Left ventricle myocardium superior (tissue), 1 donor: ENCODE results near the gene RPS4Y2. TPM values are rescaled to one million over a fixed set of nuclear protein-coding genes. Genes with fewer than 3 reads are reported as not detected.

Experiments
- ATAC-seq: fragments of 200-7000 bp; cut with Tn5 transposase; one replicate; pipeline ENCODE4 v1.9.1; 2020; ENCODE audit warnings: mild to moderate bottlenecking, moderate library complexity
- DNase-seq: peaks from one replicate; pipeline ENCODE4 v3.0.0-alpha.2; 2020
- intact Hi-C: fragments of 100-400 bp; cut with micrococcal nuclease; formaldehyde crosslinking; loops from one replicate; pipeline ENCODE4 v1.11.0; 2022
- long read RNA-seq: library from polyadenylated mRNA; unstranded; transcript quantifications from one replicate; pipeline ENCODE4 v2.0.0, GENCODE V29; 2021
- total RNA-seq: library from RNA; stranded (reverse); fragmentation: NEBNext Ultra II Directional; extraction: Animal tissue kit (Norgen Biotek cat#: 25700); gene quantifications from one replicate; pipeline ENCODE4 v1.2.1, GENCODE V29; 2021
- donor health status: DM: no; HTN: yes; CAD: no; lungs with severe emphysema.

Gene RPS4Y2
- total RNA-seq: not detected
- long read RNA-seq: 0 reads

- intact Hi-C loops: no loop called here
Measured at GRCh38 chrY:20755808-20756207, at the start of gene RPS4Y2. TSS of gene RPS4Y2 (plus strand) at chrY:20756108. CDS start at chrY:20756164, 56 bp downstream.

GRCh38 chrY:20714391-20714790 lies 41.5 kb upstream of the RPS4Y2 start:
- intact Hi-C loops: no loop called here
- no peak for ATAC-seq
- DNase-seq: no peak

More at GRCh38 chrY:20755808-20756207, at the start of gene RPS4Y2:
- no peak for ATAC-seq
- no peak for DNase-seq

GRCh38 chrY:20726184-20726907 lies 29.6 kb upstream of the RPS4Y2 start:
- intact Hi-C loops: no loop called here
- ATAC-seq (no peak), DNase-seq (no peak)

GRCh38 chrY:20735200-20735599 lies 20.7 kb upstream of the RPS4Y2 start:
- intact Hi-C loops: no loop called here
- no peak for ATAC-seq
- no peak for DNase-seq

- intact Hi-C loops: loop anchor here (10.0 kb wide), 1 partner anchor 185 kb away; no protein-coding TSS in a partner anchor
- DNase-seq (no peak), ATAC-seq (no peak)
Measured at GRCh38 chrY:20739806-20740205, 16.1 kb upstream of the RPS4Y2 start.

- peak; percentile 50 for DNase-seq
- intact Hi-C loops: loop anchor here (10.0 kb wide), 1 partner anchor 186 kb away; no protein-coding TSS in a partner anchor
- ATAC-seq: peak; percentile 70
Measured at GRCh38 chrY:20740609-20741008, 15.3 kb upstream of the RPS4Y2 start.

- DNase-seq: no peak
- intact Hi-C loops: loop anchor here (10.0 kb wide), 1 partner anchor 190 kb away; no protein-coding TSS in a partner anchor
- no peak for ATAC-seq
Measured at GRCh38 chrY:20745060-20745459, 10.8 kb upstream of the RPS4Y2 start.

GRCh38 chrY:20746919-20747318 lies 9.0 kb upstream of the RPS4Y2 start:
- intact Hi-C loops: loop anchor here (10.0 kb wide), 1 partner anchor 192 kb away; no protein-coding TSS in a partner anchor
- ATAC-seq (no peak), DNase-seq (no peak)

GRCh38 chrY:20763869-20764268 lies 8.0 kb downstream of the RPS4Y2 start:
- ATAC-seq (no peak), DNase-seq (no peak)
- intact Hi-C loops: no loop called here

- ATAC-seq (no peak), DNase-seq (no peak)
- intact Hi-C loops: no loop called here
Measured at GRCh38 chrY:20765117-20765516, 9.2 kb downstream of the RPS4Y2 start.

GRCh38 chrY:20770755-20771154 lies 14.8 kb downstream of the RPS4Y2 start:
- no peak for DNase-seq
- intact Hi-C loops: no loop called here
- ATAC-seq: no peak

GRCh38 chrY:20776104-20776503 lies 20.2 kb downstream of the RPS4Y2 start:
- no peak for ATAC-seq
- DNase-seq: no peak
- intact Hi-C loops: no loop called here

GRCh38 chrY:20780104-20780654 lies 24.3 kb downstream of the RPS4Y2 start:
- intact Hi-C loops: no loop called here
- DNase-seq (no peak), ATAC-seq (peak; percentile 91)

GRCh38 chrY:20780776-20781175 lies 24.9 kb downstream of the RPS4Y2 start:
- DNase-seq (no peak), ATAC-seq (no peak)
- intact Hi-C loops: no loop called here

- DNase-seq (no peak), ATAC-seq (no peak)
- intact Hi-C loops: no loop called here
Measured at GRCh38 chrY:20781408-20781807, 25.5 kb downstream of the RPS4Y2 start.

GRCh38 chrY:20784965-20785364 lies 29.1 kb downstream of the RPS4Y2 start:
- ATAC-seq (no peak), DNase-seq (no peak)
- intact Hi-C loops: no loop called here

GRCh38 chrY:20787076-20787475 lies 31.2 kb downstream of the RPS4Y2 start:
- intact Hi-C loops: no loop called here
- DNase-seq: no peak
- no peak for ATAC-seq

- intact Hi-C loops: no loop called here
- no peak for ATAC-seq
- no peak for DNase-seq
Measured at GRCh38 chrY:20798351-20799049, 42.6 kb downstream of the RPS4Y2 start.

GRCh38 chrY:20802659-20803058 lies 46.8 kb downstream of the RPS4Y2 start:
- ATAC-seq: no peak
- no peak for DNase-seq
- intact Hi-C loops: no loop called here

- ATAC-seq (no peak), DNase-seq (no peak)
- intact Hi-C loops: no loop called here
Measured at GRCh38 chrY:20806243-20806642, 50.3 kb downstream of the RPS4Y2 start.
